Body of pancreas (tissue), 4 donors: ENCODE data around the gene APBB1.

Experiments
- POLR2A ChIP-seq, 3 donors: fragments of 450-650 bp; IDR thresholded peaks; one replicate each; pipeline ENCODE4 v1.6.1; 2016; ENCODE audit warnings: antibody characterized with exemption in 3 of 3, mild to moderate bottlenecking in 2 of 3
- TF ChIP-seq, protein P1 (sequence below), 7 experiments: fragments of 450-650 bp in 4 of 7; fragments of 200-600 bp in 3 of 7; sonication (generic) in 3 of 7; IDR thresholded peaks; one replicate each; pipeline ENCODE4 v1.5.1; 2016 to 2019; ENCODE audit warnings: antibody characterized with exemption in 7 of 7

DNA sequence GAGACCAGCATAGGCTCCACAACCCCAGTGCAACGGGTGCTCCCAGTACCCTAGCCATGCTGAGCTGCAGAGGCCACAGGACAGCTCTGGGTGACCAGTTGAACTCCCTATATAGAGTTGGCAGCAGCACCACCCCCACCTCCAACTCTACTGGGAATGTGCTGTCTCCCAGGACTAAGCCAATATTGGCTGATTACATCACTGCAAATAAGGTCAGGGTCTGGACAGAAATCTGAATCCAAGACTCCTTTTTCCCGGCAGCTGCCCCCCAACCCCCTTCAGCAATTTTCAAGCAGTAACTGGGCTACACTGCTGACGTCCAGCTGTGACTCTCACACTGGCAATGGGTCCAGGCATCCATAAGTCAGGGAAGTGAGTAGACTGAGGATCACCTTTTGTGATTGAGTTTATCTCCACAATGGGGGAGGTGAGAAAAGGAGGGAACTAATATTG, 22.0 kb upstream of the APBB1 start, which contains the start of gene HPX:
- no peak for TF ChIP-seq POLR2A (IDR thresholded peaks at IDR 0.05)
- TF ChIP-seq, protein P1, sequence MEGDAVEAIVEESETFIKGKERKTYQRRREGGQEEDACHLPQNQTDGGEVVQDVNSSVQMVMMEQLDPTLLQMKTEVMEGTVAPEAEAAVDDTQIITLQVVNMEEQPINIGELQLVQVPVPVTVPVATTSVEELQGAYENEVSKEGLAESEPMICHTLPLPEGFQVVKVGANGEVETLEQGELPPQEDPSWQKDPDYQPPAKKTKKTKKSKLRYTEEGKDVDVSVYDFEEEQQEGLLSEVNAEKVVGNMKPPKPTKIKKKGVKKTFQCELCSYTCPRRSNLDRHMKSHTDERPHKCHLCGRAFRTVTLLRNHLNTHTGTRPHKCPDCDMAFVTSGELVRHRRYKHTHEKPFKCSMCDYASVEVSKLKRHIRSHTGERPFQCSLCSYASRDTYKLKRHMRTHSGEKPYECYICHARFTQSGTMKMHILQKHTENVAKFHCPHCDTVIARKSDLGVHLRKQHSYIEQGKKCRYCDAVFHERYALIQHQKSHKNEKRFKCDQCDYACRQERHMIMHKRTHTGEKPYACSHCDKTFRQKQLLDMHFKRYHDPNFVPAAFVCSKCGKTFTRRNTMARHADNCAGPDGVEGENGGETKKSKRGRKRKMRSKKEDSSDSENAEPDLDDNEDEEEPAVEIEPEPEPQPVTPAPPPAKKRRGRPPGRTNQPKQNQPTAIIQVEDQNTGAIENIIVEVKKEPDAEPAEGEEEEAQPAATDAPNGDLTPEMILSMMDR (IDR thresholded peaks at IDR 0.05) = no peak
